ENCODE measurements around the gene CDH13. TPM values are rescaled to one million over a fixed set of nuclear protein-coding genes. Genes with fewer than 3 reads are reported as not detected.

Gene CDH13
- total and polyA plus RNA-seq, 2 experiments from 2014 or later: 1.6 to 4.4 TPM

DNA sequence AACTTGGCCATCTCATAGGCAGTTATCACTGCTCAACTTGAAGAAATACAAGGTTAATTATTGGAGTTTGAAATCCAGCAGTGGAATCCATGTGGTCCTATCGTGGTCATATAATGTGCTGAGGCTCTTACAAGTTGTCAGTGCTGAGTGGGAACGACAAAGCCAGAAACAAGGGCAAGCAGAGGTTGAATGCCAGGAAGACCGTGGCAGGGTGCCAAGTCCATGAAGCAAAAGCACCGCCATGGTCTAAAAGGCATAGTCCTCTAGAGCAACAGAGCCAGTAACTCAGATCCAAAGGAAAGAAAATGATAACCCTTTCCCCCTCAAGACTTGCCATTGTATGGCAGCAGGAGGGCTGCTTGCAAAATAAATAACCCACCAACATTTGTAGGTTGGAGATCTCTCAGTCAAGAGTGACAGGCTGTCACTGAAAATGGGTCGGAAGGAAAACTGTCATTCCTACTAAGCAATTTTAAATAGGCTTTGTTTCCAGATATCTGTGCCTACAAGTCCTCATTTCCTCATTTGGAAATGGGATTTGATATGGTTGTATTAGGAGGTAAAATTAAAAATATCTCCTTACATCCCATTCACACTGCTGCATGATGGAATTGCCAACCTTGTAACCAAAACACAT is 1144.7 kb downstream of the CDH13 start:
- Histone ChIP-seq H3K4me2 (no peak overlapping the region), H4K20me1 (replicated peaks; ENCODE audit: insufficient read depth) (no peaks in the 10 kb centered on the region), H3K27me3 (ENCODE audit: insufficient read depth) (no peaks in the 10 kb centered on the region), H3K9me2 (ENCODE audit: insufficient read depth) (peaks cover 27% of the 10 kb centered on the region), H2AFZ (no peak overlapping the region), H3F3A (replicated peaks; ENCODE audit: low read depth) (no peaks in the 10 kb centered on the region), H3K4me3 (no peak overlapping the region), H3K36me3 (ENCODE audit: insufficient read depth) (no peaks in the 10 kb centered on the region), H3K27ac (ENCODE audit: low read depth) (no peak overlapping the region), H3K4me1 (ENCODE audit: insufficient read depth) (peaks cover 18% of the 10 kb centered on the region), H3K79me2 (replicated peaks; ENCODE audit: insufficient read depth) (no peaks in the 10 kb centered on the region)
- peaks cover 8% of the 10 kb centered on the region for H3K27me3 Mint-ChIP-seq (ENCODE audit: insufficient read depth, low read depth, poor library complexity)
- no peak overlapping the region for H3K4me3 Mint-ChIP-seq
- TF ChIP-seq, protein P1, sequence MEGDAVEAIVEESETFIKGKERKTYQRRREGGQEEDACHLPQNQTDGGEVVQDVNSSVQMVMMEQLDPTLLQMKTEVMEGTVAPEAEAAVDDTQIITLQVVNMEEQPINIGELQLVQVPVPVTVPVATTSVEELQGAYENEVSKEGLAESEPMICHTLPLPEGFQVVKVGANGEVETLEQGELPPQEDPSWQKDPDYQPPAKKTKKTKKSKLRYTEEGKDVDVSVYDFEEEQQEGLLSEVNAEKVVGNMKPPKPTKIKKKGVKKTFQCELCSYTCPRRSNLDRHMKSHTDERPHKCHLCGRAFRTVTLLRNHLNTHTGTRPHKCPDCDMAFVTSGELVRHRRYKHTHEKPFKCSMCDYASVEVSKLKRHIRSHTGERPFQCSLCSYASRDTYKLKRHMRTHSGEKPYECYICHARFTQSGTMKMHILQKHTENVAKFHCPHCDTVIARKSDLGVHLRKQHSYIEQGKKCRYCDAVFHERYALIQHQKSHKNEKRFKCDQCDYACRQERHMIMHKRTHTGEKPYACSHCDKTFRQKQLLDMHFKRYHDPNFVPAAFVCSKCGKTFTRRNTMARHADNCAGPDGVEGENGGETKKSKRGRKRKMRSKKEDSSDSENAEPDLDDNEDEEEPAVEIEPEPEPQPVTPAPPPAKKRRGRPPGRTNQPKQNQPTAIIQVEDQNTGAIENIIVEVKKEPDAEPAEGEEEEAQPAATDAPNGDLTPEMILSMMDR (conservative IDR thresholded peaks at IDR 0.05; ENCODE audit: low read depth in 2 of 2): no peak
- no peak for TF ChIP-seq POLR2AphosphoS5 (IDR thresholded peaks at IDR 0.05; ENCODE audit: low read depth)
- TF ChIP-seq, protein P2, sequence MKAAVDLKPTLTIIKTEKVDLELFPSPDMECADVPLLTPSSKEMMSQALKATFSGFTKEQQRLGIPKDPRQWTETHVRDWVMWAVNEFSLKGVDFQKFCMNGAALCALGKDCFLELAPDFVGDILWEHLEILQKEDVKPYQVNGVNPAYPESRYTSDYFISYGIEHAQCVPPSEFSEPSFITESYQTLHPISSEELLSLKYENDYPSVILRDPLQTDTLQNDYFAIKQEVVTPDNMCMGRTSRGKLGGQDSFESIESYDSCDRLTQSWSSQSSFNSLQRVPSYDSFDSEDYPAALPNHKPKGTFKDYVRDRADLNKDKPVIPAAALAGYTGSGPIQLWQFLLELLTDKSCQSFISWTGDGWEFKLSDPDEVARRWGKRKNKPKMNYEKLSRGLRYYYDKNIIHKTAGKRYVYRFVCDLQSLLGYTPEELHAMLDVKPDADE (IDR thresholded peaks at IDR 0.05): no peak
- H3K9me3 Mint-ChIP-seq: peaks cover 3% of the 10 kb centered on the region; the same call in 2 of the 3 replicates
- ATAC-seq (no peak), DNase-seq (ENCODE audit: low spot score) (no peak)
- H3K27ac Mint-ChIP-seq: no peak overlapping the region
- H3K36me3 Mint-ChIP-seq (ENCODE audit: low read depth): 0 out of 3 replicates have a peak, but pooled peaks cover 3% of the 10 kb centered on the region
- H3K4me1 Mint-ChIP-seq: peaks cover 32% of the 10 kb centered on the region

DNA sequence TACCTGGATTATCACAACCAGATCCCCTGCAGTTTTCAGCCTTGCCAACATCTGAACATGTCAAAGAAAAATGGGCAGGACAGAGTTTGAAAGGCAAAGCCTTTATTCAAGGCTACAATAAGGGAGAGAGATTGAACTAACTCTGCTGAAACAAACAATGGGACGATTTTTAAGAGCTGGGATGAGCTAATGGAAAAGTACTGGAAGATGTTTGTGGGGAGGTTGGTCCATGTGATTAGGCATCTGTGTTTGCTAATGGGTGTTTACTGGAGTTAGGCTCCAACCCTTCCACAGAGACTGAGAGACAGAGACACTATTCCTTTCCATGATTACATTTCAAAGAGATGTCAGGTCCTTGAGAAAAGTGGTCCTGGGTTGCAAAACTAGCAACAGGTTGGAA is 1146.0 kb downstream of the CDH13 start:
- Mint-ChIP-seq H3K4me3 (no peak overlapping the region), H3K36me3 (ENCODE audit: low read depth) (0 out of 3 replicates have a peak, but pooled peaks cover 3% of the 10 kb centered on the region), H3K4me1 (peaks cover 27% of the 10 kb centered on the region), H3K27ac (peak overlapping the region; percentile 6; the same call in 1 of the 2 replicates), H3K27me3 (ENCODE audit: insufficient read depth, low read depth, poor library complexity) (peaks cover 8% of the 10 kb centered on the region), H3K9me3 (peaks cover 3% of the 10 kb centered on the region; the same call in 1 of the 3 replicates)
- no peak for ATAC-seq
- Histone ChIP-seq H4K20me1 (replicated peaks; ENCODE audit: insufficient read depth) (no peaks in the 10 kb centered on the region), H3K4me3 (no peak overlapping the region), H3K9me2 (ENCODE audit: insufficient read depth) (peaks cover 27% of the 10 kb centered on the region), H3K4me2 (no peak overlapping the region), H3K27me3 (ENCODE audit: insufficient read depth) (no peaks in the 10 kb centered on the region), H3K36me3 (ENCODE audit: insufficient read depth) (no peaks in the 10 kb centered on the region), H3K27ac (ENCODE audit: low read depth) (no peak overlapping the region), H3K4me1 (ENCODE audit: insufficient read depth) (peaks cover 18% of the 10 kb centered on the region), H3K79me2 (replicated peaks; ENCODE audit: insufficient read depth) (no peaks in the 10 kb centered on the region), H2AFZ (no peak overlapping the region; the same call in 1 of the 2 replicates), H3F3A (replicated peaks; ENCODE audit: low read depth) (no peaks in the 10 kb centered on the region)
- TF ChIP-seq EZH2 (IDR thresholded peaks at IDR 0.05; ENCODE audit: low read depth, unreplicated experiment) (no peak), POLR2AphosphoS5 (IDR thresholded peaks at IDR 0.05; ENCODE audit: low read depth) (no peak), EZH2phosphoT487 (IDR thresholded peaks at IDR 0.05; ENCODE audit: unreplicated experiment) (no peak), ZNF331 (CRISPR knock-in tag; IDR thresholded peaks at IDR 0.05; ENCODE audit: low read depth) (no peak), JUNB (IDR thresholded peaks at IDR 0.05; ENCODE audit: unreplicated experiment) (no peak), ZNF114 (CRISPR knock-in tag; IDR thresholded peaks at IDR 0.05) (no peak), STAT1 (IDR thresholded peaks at IDR 0.05; ENCODE audit: unreplicated experiment) (no peak)
- TF ChIP-seq, protein P3, sequence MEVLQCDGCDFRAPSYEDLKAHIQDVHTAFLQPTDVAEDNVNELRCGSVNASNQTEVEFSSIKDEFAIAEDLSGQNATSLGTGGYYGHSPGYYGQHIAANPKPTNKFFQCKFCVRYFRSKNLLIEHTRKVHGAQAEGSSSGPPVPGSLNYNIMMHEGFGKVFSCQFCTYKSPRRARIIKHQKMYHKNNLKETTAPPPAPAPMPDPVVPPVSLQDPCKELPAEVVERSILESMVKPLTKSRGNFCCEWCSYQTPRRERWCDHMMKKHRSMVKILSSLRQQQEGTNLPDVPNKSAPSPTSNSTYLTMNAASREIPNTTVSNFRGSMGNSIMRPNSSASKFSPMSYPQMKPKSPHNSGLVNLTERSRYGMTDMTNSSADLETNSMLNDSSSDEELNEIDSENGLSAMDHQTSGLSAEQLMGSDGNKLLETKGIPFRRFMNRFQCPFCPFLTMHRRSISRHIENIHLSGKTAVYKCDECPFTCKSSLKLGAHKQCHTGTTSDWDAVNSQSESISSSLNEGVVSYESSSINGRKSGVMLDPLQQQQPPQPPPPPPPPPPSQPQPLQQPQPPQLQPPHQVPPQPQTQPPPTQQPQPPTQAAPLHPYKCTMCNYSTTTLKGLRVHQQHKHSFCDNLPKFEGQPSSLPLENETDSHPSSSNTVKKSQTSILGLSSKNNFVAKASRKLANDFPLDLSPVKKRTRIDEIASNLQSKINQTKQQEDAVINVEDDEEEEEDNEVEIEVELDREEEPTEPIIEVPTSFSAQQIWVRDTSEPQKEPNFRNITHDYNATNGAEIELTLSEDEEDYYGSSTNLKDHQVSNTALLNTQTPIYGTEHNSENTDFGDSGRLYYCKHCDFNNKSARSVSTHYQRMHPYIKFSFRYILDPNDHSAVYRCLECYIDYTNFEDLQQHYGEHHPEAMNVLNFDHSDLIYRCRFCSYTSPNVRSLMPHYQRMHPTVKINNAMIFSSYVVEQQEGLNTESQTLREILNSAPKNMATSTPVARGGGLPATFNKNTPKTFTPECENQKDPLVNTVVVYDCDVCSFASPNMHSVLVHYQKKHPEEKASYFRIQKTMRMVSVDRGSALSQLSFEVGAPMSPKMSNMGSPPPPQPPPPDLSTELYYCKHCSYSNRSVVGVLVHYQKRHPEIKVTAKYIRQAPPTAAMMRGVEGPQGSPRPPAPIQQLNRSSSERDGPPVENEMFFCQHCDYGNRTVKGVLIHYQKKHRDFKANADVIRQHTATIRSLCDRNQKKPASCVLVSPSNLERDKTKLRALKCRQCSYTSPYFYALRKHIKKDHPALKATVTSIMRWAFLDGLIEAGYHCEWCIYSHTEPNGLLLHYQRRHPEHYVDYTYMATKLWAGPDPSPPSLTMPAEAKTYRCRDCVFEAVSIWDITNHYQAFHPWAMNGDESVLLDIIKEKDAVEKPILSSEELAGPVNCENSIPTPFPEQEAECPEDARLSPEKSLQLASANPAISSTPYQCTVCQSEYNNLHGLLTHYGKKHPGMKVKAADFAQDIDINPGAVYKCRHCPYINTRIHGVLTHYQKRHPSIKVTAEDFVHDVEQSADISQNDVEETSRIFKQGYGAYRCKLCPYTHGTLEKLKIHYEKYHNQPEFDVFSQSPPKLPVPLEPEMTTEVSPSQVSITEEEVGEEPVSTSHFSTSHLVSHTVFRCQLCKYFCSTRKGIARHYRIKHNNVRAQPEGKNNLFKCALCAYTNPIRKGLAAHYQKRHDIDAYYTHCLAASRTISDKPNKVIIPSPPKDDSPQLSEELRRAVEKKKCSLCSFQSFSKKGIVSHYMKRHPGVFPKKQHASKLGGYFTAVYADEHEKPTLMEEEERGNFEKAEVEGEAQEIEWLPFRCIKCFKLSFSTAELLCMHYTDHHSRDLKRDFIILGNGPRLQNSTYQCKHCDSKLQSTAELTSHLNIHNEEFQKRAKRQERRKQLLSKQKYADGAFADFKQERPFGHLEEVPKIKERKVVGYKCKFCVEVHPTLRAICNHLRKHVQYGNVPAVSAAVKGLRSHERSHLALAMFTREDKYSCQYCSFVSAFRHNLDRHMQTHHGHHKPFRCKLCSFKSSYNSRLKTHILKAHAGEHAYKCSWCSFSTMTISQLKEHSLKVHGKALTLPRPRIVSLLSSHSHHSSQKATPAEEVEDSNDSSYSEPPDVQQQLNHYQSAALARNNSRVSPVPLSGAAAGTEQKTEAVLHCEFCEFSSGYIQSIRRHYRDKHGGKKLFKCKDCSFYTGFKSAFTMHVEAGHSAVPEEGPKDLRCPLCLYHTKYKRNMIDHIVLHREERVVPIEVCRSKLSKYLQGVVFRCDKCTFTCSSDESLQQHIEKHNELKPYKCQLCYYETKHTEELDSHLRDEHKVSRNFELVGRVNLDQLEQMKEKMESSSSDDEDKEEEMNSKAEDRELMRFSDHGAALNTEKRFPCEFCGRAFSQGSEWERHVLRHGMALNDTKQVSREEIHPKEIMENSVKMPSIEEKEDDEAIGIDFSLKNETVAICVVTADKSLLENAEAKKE (CRISPR knock-in tag; IDR thresholded peaks at IDR 0.05): no peak
- no peak for DNase-seq (ENCODE audit: low spot score)

Measured in GM23338 (cell line).